GM21528 (cell line): ENCODE measurements around the gene ACOXL.
A peak's percentile ranks its signal among the peaks of the same experiment; 100 is the strongest.

Source experiments
- ATAC-seq: cut with Tn5 transposase; IDR thresholded peaks from one replicate; pipeline ENCODE4 v1.9.1; 2021; ENCODE audit warnings: mild to moderate bottlenecking, moderate library complexity; ENCODE audit not compliant: unreplicated experiment, low FRiP score

The ACOXL gene

DNA sequence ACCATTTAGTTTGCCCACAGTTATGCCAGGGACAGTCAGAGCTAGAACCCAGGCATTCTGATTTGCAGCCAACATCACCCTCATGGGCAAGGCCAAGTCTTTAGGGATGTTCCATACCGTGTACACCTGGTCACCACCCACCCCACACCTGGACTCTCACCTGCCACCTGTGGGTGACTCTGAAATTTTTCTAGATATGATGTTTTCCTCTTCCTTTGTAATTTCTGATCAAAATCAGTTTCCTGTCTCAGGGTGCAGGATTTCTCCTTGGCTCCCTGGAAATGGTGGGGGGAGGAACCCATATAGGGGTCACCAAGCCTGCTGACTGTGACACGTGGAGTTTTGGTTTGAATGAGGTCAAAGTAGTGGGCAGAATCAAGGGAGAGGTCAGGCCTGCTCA, 138.2 kb downstream of the ACOXL start:
- ATAC-seq: no peak

DNA sequence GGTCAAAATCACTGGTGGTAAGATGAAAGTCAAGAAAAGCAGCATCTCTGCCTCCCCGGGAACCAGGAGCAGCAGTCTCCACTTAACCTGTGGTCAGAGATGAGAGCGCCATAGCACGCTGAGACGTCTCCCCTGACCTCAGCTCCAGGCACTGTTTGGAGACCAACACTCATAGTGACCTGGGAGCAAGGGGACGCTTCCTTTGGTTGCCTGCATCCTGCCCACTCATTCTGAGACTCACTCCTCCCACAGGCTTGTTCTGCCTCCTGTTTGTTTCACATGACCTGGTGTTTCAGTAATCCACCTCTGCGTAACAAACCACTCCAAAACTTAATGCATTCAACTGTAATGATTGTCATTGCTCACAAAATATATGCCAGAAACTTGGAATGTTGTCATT, 139.3 kb downstream of the ACOXL start:
- ATAC-seq: no peak

DNA sequence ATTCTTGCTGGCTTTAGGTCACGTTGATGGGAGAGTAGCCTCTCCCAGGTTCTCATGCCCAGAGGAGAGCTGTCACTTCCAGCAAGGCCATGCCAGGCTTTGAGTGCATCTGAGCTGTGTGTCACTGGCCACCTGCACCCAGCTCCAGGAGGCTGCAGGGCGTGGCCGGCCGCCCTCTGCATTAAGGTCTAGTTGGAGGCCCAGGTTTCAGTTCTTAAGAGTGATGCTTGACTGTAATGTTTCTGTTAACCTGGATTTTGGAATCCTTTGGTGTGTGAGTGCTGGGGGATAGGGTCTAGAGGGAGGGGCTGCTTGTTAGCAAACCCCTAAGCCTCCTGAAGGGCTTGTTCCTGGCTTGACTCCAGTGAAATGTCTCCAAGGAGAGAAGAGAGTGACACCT, 140.1 kb downstream of the ACOXL start:
- no peak for ATAC-seq

DNA sequence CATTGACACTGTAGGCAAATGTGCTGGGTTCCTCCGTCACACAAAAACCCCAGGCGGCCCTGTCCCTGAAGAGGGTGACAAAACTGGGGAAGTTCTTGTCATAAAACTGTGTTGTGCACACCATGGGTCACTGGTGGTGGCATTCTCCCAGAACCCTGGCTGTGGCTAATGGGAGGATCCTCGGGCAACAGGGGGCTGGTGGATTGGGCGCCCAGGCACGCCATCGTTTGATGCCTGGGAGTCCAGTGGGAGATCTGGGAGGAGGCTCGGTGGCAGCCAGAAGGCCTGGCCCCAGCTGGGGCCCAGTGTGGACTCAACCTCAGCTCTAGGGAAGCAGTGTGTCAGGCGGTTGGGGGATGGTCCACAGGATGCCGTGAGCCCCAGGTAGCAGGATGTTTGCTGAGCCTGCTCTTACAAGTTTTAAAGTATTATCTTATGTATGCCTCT, 140.7 kb downstream of the ACOXL start:
- no peak for ATAC-seq

DNA sequence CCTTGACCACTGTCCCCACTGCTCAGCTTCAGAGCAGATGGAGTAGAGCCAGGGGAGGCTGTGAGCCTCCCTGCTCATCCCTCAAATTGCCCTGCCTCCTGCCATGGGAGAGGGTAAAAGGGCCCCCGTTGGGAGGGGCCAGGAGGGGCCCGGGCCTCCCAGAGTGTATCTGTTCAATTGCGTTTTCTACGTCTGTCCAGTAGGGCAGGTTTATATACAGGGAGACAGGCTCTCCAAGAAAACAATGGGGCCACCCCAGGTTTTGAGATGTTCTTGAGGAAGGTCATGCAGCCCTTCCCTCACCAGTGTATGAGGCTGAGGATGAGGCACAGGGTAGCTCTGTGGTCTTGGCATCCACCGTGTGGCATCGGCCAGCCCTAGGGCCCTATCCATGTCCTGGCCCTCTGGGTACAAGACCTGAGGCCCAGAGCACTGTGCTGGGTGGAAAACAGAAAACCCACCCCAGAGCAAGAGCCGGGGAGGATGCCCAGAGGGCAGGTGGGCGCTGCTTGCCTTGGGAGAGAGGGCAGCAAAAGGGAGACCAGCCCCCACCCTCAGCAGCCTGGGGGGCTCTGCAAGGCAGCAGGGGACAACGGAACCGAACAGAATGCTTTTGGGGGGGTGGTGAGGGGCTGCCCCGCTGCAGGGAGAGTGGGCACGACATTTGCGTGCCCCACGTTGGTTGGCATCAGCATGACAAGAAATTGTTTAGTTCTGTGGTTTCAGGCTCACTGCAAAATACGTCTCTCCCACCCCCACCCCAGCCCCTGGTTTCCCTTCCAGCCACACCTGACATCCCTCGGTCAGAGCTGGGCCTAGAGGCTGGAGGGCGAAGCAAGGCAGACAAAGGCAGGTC, 141.5 kb downstream of the ACOXL start:
- ATAC-seq: no peak

DNA sequence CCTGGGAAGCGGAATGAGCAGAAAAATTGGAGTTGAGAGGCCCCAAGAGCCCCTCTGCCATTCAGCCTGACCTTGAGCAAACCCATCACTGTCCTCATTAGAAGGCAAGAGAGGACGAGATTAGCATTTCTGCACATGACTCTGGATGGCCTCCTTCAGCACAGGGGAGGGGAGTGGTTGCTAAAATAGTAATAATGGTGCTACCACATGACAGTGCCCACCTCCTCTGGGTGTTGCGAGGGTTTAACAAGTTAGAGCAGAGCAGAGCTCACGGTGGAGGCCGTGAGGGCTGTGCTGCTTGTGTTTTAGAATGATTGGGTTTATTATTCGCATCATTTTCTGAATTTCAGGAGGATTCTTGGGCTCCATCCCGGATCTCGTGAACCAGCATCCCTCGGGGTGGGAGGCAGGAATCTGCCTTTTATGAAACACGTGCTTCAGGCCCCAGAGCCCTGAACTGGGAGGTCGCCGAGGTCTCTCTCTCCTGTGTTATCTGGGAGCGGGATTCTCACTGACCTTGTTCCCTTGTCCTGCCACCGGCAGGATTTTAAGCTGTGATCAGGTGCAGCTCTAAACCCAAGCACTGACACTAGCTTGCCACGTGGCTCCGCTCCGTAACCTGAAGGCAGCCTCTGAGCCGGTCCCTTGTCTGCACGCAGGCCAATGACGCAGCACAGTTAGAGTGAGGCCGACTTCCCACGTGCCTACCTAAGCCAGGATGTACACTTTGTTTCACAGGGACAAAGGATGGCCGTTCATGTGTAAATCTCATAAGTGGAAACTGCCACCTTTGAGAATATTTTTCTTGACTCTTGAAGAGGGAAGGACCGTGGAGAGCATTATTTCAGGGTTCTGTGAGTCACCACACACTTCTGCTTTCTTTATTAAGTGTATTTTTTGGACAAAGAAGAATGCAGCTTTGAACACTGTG, 142.3 kb downstream of the ACOXL start:
- no peak for ATAC-seq

DNA sequence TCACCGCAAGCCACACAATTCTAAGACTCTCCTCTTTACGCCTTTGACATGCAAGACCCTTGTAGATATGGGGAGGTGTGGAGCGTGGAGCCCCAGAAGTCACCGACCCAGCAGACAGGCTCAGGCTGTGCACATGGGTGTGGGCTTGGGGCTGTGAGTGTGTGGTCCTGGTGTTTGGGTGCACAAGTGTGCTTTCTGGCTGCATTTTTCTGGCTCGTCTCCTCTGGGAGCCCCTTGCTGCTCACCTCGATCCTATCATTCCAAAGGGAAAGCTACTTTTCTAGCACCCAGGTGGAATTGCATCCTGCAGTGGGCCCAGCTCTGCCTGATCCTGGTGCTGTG, 143.0 kb downstream of the ACOXL start:
- no peak for ATAC-seq

DNA sequence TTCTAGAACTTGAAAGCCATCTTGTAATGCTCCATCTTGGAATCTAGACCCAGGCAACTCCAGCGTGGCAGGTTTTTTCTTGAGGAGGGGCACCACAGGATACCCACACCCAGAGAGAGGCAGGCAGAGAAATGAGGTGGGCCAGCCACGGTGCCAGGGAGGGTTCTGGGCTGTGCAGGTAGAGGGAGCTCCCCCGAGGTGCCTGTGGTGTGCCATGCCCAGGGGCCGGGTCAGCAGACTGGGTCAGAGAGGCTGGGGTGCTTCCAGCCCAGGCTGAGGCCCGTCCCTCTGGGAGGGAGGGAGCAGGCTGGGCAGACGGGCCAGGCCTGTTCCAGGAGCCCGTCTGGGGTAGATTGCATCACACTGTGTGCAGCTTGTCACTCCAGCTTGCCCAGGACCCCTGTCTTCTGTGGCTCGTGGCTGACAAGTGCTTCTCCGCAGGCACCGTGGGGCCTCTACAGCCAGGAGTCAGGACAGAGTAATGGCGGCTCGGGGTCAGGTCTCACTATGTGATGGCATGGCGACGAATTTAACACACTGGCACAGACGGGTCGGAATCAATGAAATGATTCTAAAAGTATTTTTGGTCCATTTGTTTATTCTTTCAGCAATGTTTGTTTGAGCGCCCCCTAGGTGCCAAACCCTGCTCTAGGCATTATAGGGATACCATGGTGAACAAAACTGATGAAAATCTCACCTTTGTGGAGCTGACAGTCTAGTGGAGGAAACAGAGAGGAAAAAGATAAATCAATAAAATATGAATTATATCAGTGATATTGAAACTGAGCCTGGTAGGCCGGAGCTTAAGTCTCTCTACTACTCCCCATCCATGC, 144.0 kb downstream of the ACOXL start:
- no peak for ATAC-seq

DNA sequence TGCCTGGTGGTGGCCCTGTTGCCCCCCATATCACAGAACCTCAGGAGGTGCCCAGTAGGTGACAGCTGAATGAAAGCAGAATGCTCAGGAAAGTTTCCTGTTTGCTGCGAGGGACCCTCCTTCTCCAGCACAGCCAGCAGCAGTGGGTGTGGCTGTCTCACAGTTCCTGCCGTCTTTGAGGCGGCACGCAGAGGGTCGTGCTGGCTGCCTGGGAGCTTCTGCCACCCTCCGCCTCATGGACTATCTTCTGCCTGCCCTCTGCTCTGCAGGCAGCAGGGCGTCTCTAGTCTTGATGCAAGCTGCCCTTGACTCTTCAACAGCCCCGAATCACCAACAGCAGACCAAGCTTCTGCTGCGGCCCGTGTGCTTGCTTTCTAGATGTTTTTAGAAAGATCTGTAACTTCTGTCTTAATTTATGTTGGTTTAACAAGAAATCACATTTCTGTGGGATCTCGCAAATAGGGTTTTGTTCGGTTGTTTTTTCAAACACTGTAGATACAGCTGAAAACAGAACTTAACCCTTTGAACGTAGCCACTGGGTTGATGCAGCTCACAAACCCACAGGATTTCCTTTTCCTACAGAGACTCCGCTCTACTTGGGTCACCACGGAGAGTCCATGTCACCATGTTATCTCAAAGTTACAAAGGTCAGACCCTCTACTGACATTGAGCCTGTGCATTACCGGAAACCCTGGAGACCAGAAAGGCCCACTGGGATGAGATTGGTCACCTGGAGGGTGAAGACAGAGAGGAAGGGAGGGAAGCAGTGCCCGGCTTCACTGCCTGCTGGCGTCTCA, 144.9 kb downstream of the ACOXL start:
- no peak for ATAC-seq

DNA sequence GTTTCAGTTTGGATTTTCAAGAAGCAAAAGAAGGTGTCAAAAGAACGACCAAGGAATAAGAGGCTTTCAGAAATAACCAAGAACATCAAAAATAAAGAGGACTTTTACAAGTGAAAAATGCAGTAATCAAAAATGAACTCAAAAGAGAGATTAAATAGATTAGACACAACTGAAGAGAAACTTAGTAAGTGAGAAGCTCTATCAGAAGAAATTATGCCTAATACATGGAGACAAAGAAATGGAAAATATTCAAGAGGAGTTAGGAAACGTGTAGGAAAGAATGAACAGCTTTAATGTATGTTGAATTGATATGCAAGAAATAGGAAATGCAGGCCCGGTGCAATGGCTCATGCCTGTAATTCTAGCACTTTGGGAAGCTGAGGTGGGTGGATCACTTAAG, 145.8 kb downstream of the ACOXL start:
- no peak for ATAC-seq

DNA sequence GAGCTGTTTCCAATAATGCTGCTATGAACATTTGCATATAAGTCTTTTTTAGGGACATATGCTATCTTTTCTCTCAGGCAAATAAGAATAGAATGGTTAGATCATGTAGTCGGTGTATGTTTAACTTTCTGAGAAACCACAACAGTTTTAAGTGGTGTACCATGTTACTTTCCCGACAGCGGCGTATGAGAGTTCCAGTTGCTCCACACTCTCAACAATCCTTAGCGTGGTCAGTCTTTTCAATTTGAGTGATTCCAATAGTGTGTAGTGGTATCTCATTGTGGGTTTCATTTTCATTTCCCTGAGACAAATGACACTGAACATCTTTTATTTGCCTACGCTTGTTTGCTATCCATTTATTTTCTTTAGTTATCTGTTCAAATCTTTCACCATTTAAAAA, 149.5 kb downstream of the ACOXL start:
- ATAC-seq: peak; percentile 90

DNA sequence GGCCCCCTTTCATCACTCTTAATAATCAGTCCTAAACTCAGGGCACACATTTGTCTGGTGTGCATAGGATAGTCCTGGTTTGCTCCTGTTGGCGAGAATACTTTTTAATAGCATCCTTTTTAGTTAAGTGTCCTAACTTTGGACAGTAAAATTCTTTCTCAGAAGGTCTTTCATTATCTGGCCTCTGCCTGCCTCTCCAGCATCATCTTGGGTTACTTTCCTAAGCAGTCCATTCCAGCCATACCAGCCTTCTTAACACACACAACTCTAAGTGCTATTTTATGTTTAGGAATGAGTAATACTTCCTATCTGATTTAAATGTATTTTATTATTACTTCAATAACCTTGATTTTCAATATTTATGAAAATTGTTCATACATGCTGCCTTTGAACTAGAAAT, 151.0 kb downstream of the ACOXL start:
- no peak for ATAC-seq

DNA sequence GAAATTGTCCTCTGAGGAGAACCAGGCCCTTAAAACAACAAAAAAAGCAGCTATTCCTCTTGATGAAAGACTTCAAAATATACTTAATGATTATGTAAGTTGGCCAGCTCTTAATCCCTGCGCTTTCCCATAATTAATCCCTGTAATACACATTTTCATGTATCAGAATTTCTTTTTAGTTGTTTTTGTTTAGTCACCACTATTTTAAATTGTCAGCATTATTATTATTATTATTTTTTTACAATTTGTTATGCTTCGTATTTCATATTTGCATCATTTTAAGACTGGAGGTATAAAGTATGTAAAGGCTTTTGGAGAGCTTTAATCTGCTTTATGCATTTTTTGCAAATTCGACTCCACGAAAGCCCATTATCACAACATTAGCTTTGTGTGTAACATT, 152.9 kb downstream of the ACOXL start:
- no peak for ATAC-seq

DNA sequence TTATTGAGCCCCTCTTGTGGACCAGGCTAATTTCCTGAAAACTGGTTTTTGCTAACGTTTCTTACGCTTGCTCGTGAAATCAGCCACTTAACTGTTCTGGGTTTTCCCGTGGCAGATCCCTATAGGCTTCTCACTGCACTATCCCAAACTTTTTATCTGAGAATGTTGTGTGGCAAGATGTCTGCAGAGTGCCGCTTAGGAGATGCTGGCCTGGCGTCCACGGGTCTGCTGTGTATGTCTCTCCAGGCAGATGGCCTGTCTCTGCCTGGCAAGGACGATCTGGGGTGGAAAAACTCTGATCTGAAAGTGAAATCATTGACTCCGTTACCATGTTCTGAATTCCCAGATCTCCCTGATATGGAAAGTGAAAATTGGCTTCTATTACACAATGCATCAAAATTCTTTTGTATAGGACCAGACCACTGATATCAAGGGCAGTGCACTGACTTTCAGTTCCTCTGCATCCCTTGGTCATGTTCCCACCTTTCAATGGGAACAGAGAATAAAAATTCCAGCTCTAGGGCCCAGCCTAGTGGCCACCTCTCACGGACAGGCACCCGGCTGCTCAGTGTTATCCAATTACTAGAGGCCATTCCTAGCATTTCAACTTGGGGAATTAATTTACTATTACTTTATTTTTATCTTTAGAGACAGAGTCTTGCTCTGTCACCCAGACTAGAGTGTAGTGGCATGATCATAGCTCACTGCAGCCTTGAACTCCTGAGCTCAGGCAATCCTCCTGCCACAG, 154.6 kb downstream of the ACOXL start:
- ATAC-seq: no peak

DNA sequence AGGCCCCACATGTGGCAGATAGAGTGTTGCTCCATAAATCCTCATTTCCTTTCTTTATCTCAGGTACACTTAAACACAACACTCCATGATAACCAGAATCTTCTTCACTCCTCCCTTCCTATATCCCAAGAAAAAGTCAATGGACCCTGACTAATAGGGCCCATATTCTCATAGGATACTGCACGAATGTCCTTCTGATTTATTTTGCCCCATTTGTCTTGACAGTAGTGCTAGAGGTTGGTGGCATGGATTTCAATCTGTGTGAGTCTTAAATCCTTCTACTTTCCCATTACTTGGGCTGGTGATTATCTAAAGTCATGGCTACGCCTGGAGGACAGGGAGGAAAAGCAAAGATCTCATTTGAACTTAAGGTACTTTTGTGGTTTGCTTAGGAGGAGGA, 156.0 kb downstream of the ACOXL start:
- ATAC-seq: no peak

DNA sequence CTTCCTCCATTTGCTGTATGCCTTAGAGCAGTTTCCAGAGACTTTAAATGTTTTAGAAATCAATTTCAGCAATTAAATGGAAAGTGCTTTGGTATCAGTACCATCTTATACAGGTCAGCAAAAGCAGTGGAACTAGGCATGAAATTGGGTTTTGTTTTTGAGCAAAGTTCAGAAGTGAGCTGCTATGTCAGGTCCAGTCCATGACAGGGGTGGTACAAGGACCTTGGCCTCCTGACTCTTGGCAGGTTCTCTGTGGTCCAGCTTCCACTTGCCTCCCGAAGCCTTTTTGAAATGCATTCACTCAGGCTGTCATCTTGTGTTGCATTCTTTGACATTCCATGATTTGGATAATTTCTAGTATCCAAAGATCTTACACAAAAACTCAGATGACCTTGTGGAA, 159.3 kb downstream of the ACOXL start:
- ATAC-seq: no peak

DNA sequence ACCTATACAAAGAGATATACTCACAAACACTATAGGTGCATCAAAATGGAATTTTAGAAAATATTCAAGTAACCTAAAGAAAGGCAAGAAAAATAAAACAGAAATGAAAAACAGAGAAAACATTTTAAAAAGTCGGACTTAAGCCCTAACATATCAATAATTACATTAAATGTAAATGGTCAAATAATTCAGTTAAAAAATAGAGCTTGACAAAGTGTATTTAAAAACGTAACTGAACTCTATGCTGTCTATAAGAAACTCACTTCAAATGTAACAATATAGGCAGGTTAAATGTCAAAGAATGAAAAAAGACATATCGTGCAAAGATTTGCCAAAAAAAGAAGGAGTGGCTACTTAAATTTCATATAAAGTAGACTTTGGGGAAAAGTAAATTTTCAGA, 163.9 kb downstream of the ACOXL start:
- ATAC-seq: no peak

DNA sequence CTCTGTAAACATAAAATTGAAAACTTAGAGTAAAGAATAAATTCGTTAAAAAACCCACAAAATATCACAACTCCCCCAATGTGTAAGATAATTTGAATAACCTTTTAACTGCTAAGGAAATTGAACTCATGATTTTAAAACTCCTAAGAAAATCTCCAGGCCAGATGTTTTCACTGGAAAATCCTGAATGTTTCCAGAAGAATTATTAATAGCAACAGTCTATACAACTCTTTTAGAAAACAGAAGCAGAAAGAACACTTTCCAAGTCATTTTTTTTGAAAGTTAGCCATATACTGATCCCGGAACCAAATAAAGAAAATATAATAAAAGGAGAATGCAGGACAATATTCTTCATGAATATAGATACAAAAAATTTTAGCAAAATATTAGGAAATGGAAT, 165.6 kb downstream of the ACOXL start:
- no peak for ATAC-seq

DNA sequence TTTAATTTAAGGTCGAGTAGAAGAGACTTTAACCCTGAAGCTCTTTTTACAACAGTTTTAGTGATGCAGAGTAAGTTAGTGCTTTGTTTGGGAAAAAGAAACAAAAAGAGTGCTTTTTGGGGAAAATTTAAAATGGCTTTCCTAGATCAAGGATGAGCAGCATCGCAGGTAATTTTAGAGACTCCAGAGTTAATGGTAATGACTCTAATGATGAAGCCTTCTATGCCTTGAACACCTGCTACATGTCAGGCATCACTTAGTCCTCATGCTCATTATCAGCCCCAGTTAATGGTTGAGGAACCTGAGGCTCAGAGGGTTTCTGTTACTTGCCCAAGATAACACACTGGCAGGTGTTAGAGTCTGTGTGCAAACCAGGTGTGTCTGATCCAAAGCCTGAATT, 167.8 kb downstream of the ACOXL start:
- no peak for ATAC-seq
